ENCODE results near the gene PSD2.

The PSD2 gene

GRCh38 chr5:139828207-139828895 is 32.7 kb downstream of the PSD2 start:
- FAIRE-seq = no peak
- no peak for TF ChIP-seq POLR2AphosphoS5 (IDR thresholded peaks at IDR 0.05; ENCODE audit: low read depth, low read length)
- TF ChIP-seq POU2F2 (IDR thresholded peaks at IDR 0.05; ENCODE audit: low read depth, low read length) = no peak
- no peak for TF ChIP-seq TAF1 (IDR thresholded peaks at IDR 0.05; ENCODE audit: low read depth, low read length)
- no peak for TF ChIP-seq PAX5 (IDR thresholded peaks at IDR 0.05; ENCODE audit: insufficient read depth, low read length, severe bottlenecking)
- TF ChIP-seq POLR2A (IDR thresholded peaks at IDR 0.05; ENCODE audit: low read depth, low read length) = no peak
- TF ChIP-seq SPI1 (IDR thresholded peaks at IDR 0.05; ENCODE audit: low read depth, low read length) = no peak
- no peak for DNase-seq (ENCODE audit: insufficient read length, low spot score)

DNA sequence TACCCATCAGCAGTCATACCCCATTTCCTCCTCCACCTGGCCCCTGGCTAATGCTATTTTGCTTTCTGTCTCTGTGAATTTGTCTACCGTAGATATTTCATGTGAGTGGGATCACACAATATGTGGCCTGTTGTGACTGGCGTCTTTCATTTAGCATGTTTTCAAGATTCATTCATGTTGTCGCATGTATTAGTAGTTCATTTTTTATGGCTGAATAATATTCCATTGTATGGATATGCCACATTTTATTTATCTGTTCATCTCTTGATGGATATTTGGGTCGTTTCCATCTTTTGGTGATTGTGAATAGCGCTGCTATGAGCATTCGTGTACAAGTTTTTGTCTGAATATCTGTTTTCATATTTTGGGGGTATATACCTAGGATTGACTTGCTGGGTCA is 33.9 kb downstream of the PSD2 start:
- no peak for DNase-seq (ENCODE audit: insufficient read length, low spot score)
- no peak for TF ChIP-seq TAF1 (IDR thresholded peaks at IDR 0.05; ENCODE audit: low read depth, low read length)
- TF ChIP-seq POLR2A (IDR thresholded peaks at IDR 0.05; ENCODE audit: low read depth, low read length) = no peak
- no peak for TF ChIP-seq POLR2AphosphoS5 (IDR thresholded peaks at IDR 0.05; ENCODE audit: low read depth, low read length)
- no peak for TF ChIP-seq SPI1 (IDR thresholded peaks at IDR 0.05; ENCODE audit: low read depth, low read length)
- no peak for TF ChIP-seq POU2F2 (IDR thresholded peaks at IDR 0.05; ENCODE audit: low read depth, low read length)
- TF ChIP-seq PAX5 (IDR thresholded peaks at IDR 0.05; ENCODE audit: insufficient read depth, low read length, severe bottlenecking) = no peak
- no peak for FAIRE-seq

GRCh38 chr5:139831624-139832023 is 36.0 kb downstream of the PSD2 start:
- FAIRE-seq = no peak
- TF ChIP-seq POLR2AphosphoS5 (IDR thresholded peaks at IDR 0.05; ENCODE audit: low read depth, low read length) (no peak), POLR2A (IDR thresholded peaks at IDR 0.05; ENCODE audit: low read depth, low read length) (no peak), SPI1 (IDR thresholded peaks at IDR 0.05; ENCODE audit: low read depth, low read length) (no peak), POU2F2 (IDR thresholded peaks at IDR 0.05; ENCODE audit: low read depth, low read length) (no peak), TAF1 (IDR thresholded peaks at IDR 0.05; ENCODE audit: low read depth, low read length) (no peak), PAX5 (IDR thresholded peaks at IDR 0.05; ENCODE audit: insufficient read depth, low read length, severe bottlenecking) (no peak)
- no peak for DNase-seq (ENCODE audit: insufficient read length, low spot score)

DNA sequence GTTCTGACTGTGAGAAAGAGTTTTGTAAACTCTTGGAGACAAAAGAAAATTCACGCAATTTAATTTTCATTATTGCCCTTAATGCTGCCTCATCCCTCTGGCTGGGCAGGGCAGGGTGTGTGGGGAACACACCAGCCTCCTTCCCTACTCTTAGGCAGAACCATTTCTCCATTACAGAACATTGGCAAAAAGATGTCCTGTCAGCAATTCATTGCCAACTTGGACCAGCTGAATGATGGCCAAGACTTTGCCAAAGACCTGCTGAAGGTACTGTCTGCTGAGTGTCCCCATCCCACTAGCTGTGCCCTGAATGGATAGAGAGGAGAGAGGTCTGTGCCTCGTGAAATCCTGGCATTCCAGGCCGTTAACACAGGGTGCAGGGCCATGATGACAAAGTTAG is 37.9 kb downstream of the PSD2 start:
- TF ChIP-seq POLR2AphosphoS5 (IDR thresholded peaks at IDR 0.05; ENCODE audit: low read depth, low read length) = no peak
- TF ChIP-seq POU2F2 (IDR thresholded peaks at IDR 0.05; ENCODE audit: low read depth, low read length) = no peak
- no peak for TF ChIP-seq POLR2A (IDR thresholded peaks at IDR 0.05; ENCODE audit: low read depth, low read length)
- no peak for TF ChIP-seq PAX5 (IDR thresholded peaks at IDR 0.05; ENCODE audit: insufficient read depth, low read length, severe bottlenecking)
- TF ChIP-seq TAF1 (IDR thresholded peaks at IDR 0.05; ENCODE audit: low read depth, low read length) = no peak
- no peak for DNase-seq (ENCODE audit: insufficient read length, low spot score)
- FAIRE-seq = no peak

DNA sequence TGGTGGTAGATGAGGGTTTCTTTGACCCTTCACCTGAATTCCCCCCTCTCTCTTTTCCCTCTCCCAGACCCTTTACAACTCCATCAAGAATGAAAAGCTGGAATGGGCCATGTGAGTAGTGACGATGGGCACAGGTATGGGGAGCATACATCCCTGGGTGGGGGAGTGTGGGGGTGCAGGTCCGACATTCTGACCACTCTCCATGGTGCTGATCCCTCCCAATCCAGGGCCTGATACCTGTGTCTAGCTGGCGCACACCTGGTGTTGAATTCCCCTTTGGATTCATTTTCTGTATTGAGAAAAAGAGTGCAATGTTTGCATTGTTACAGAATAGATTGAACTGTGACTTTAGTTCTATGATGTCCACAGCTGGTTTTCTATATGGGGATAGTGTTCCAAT is 40.0 kb downstream of the PSD2 start:
- TF ChIP-seq POLR2AphosphoS5 (IDR thresholded peaks at IDR 0.05; ENCODE audit: low read depth, low read length) (no peak), TAF1 (IDR thresholded peaks at IDR 0.05; ENCODE audit: low read depth, low read length) (no peak), POLR2A (IDR thresholded peaks at IDR 0.05; ENCODE audit: low read depth, low read length) (no peak), PAX5 (IDR thresholded peaks at IDR 0.05; ENCODE audit: insufficient read depth, low read length, severe bottlenecking) (no peak), SPI1 (IDR thresholded peaks at IDR 0.05; ENCODE audit: low read depth, low read length) (no peak), POU2F2 (IDR thresholded peaks at IDR 0.05; ENCODE audit: low read depth, low read length) (no peak)
- no peak for DNase-seq (ENCODE audit: insufficient read length, low spot score)
- no peak for FAIRE-seq

DNA sequence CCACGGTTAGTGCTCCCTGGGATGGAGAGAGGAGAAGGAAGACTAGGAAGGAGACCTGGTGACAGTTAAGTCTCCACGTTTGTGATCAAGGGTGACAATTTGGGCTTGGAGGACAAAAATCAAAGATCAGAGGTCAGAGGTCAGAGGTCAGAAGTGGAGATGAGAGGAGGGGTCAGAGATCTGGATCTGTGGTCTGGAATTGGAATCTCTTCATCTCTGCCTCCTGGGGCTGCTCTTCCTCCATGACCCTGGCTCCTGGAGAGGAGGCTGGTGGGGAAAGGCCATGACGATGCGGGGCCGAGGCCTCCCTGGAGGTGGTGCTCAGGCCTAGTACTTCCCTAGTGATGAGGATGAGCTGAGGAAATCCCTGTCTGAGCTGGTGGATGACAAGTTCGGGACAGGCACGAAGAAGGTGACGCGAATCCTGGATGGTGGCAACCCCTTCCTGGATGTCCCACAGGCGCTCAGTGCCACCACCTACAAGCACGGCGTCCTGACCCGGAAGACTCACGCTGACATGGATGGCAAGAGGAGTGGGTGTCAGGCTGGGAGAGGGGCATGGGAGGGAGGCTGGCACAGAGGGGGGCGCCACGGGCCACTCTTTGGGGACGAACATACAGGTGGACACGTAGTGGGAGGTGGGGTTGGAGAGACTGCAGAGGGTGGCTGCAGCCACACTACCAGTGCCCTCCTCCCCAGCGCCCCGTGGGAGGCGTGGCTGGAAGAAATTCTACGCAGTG is 41.0 kb downstream of the PSD2 start:
- DNase-seq (ENCODE audit: insufficient read length, low spot score) = no peak
- TF ChIP-seq SPI1 (IDR thresholded peaks at IDR 0.05; ENCODE audit: low read depth, low read length) = no peak
- TF ChIP-seq TAF1 (IDR thresholded peaks at IDR 0.05; ENCODE audit: low read depth, low read length) = no peak
- no peak for TF ChIP-seq POU2F2 (IDR thresholded peaks at IDR 0.05; ENCODE audit: low read depth, low read length)
- TF ChIP-seq POLR2A (IDR thresholded peaks at IDR 0.05; ENCODE audit: low read depth, low read length) = no peak
- no peak for FAIRE-seq

DNA sequence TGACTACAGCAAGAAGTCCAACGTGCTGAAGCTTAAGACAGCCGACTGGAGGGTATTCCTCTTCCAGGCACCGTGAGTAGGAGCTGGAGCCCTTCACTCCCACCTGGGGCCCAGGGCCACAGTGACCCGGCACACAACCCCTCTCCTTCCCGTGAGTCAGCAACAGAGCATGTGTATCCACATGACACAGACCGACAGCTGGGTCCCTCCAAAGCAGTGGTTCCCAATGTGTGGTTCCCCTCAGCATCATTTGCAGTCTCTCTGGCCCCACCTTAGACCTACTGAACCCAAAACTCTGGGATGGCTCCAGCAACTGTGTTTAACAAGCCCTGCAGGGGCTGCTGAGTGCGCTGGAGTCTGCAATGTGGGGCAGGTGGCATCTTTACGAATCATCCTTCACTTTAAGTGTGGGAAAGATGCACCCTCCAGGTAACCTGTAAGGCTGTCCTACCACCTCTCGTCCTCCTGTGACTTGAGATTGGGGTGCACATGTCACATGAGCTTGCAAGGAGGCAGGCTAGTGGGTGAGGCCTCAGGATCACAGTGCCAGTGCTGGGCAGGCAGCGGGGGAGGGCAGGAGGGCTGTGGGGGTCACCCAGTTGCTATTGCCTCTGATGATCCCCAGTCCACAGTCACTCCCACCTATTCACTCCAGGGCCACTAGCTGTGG is 42.2 kb downstream of the PSD2 start:
- TF ChIP-seq POLR2A (IDR thresholded peaks at IDR 0.05; ENCODE audit: low read depth, low read length) (no peak), SPI1 (IDR thresholded peaks at IDR 0.05; ENCODE audit: low read depth, low read length) (no peak)
- no peak for DNase-seq (ENCODE audit: insufficient read length, low spot score)
- FAIRE-seq = no peak

DNA sequence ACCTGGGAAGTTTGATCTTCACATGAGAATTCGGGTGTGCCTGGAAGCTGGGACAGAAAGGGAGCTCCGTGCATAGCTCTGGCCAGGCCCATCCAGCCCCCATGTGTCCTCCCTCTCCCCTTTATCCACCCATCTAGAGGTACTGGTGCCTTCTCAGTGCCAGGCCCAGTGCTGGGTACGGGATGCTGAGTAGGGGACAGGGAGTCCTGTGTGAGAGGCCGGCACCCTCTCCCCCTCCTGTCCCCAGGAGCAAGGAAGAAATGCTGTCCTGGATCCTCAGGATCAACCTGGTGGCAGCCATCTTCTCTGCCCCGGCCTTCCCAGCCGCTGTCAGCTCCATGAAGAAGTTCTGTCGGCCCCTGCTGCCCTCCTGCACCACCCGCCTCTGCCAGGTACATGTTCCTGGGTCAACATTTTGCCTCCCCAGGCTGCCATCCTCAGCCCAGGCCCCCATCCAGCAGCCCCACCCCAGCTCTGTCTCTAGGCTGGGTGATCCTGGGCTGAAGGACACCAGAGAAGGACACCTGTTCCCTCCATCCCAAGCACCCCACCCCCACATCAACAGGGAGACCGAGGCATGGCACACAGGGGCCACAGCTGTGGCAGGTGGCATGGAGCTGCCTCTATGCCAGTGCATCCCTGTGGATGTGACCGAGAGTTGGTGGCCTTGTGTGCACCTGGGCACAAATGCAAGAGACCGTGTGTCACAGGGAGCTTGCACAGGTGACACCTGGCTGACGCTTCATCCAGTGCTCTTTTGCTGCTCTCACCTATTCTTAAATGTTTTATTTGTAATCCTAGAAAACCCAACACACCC is 43.0 kb downstream of the PSD2 start:
- TF ChIP-seq PAX5 (IDR thresholded peaks at IDR 0.05; ENCODE audit: insufficient read depth, low read length, severe bottlenecking) (no peak), SPI1 (IDR thresholded peaks at IDR 0.05; ENCODE audit: low read depth, low read length) (no peak), POLR2A (IDR thresholded peaks at IDR 0.05; ENCODE audit: low read depth, low read length) (no peak), POU2F2 (IDR thresholded peaks at IDR 0.05; ENCODE audit: low read depth, low read length) (no peak), TAF1 (IDR thresholded peaks at IDR 0.05; ENCODE audit: low read depth, low read length) (no peak), POLR2AphosphoS5 (IDR thresholded peaks at IDR 0.05; ENCODE audit: low read depth, low read length) (no peak)
- DNase-seq (ENCODE audit: insufficient read length, low spot score) (no peak), FAIRE-seq (no peak)

DNA sequence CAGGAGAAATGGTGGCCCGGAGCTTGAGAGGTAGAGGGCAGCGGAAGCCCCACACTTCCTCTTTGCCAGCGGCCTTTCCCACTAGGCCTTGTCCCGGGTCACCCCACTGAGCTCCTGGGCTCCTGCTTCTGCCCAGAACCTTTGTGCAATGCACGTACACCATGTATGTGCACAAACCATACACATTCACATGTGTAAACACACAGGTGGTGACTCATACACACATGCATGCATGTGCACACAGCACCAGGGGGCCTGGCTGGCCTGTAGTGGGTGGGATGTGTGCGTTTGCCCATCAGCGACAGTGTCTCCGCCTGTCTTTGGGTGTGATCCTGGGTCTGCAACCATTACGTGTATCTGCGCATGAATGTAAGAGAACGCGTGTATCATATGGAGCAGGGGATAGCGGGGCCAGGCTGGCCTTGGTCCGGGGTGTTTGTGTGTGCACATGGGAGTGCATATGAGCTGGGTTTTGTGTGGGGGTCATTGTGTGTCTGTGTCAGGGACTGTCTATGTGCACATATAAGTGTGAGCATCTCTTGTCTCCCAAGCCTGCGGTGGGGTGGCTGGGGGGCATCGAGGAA is 43.7 kb downstream of the PSD2 start:
- no peak for DNase-seq (ENCODE audit: insufficient read length, low spot score)
- TF ChIP-seq POLR2A (IDR thresholded peaks at IDR 0.05; ENCODE audit: low read depth, low read length) (no peak), PAX5 (IDR thresholded peaks at IDR 0.05; ENCODE audit: insufficient read depth, low read length, severe bottlenecking) (no peak), TAF1 (IDR thresholded peaks at IDR 0.05; ENCODE audit: low read depth, low read length) (no peak), SPI1 (IDR thresholded peaks at IDR 0.05; ENCODE audit: low read depth, low read length) (no peak), POLR2AphosphoS5 (IDR thresholded peaks at IDR 0.05; ENCODE audit: low read depth, low read length) (no peak), POU2F2 (IDR thresholded peaks at IDR 0.05; ENCODE audit: low read depth, low read length) (no peak)
- no peak for FAIRE-seq
